GM18498 (cell line): Measurements from ENCODE around the gene SGMS1.
A peak's percentile ranks its signal among the peaks of the same experiment; 100 is the strongest.

Source experiments
- ATAC-seq: cut with Tn5 transposase; IDR thresholded peaks from one replicate; pipeline ENCODE4 v1.9.1; 2021; ENCODE audit warnings: mild to moderate bottlenecking, moderate library complexity; ENCODE audit not compliant: unreplicated experiment

Gene SGMS1

DNA sequence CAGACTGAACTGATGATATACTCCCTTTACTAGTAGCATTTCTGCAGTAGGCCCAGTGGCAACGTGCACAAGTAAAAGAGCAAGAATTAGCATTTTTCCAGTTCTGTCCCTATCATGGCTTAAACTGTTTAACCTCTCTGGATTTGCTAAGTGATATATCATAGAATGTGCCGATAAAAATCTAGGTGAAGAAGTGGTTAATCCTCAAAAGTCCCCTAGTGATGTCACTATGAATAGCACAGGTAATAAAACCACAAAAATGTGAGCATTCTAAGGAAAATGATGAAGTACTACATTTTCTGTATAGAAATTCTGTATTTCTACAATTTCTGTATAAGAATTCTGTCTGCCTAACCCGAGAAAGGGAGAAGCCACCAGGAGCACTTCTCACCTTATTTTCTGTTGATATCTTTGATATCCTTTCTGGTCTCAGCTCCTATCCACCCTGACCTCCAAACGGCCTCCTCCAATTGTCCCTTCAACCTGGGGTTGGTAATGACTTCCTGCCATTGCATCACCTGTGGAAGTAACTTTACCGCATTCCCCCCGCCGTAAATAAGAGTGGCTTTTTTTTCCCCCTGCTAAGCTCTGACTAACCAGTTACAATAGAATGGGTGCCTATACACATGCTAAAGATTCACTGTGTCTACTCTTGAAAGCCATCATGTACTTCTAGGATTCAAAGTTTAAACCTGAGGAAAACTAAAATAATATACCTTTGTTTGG is 216.5 kb downstream of the SGMS1 start:
- no peak for ATAC-seq

- no peak for ATAC-seq
Observed at GRCh38 chr10:50406457-50407070, 217.2 kb downstream of the SGMS1 start.

GRCh38 chr10:50405723-50406122 is 218.0 kb downstream of the SGMS1 start:
- ATAC-seq, result no peak

- ATAC-seq, result no peak
Observed at GRCh38 chr10:50404021-50404773, 219.6 kb downstream of the SGMS1 start.

GRCh38 chr10:50403074-50403473 is 220.7 kb downstream of the SGMS1 start:
- no peak for ATAC-seq

- no peak for ATAC-seq
Observed at GRCh38 chr10:50402466-50402865, 221.3 kb downstream of the SGMS1 start.

DNA sequence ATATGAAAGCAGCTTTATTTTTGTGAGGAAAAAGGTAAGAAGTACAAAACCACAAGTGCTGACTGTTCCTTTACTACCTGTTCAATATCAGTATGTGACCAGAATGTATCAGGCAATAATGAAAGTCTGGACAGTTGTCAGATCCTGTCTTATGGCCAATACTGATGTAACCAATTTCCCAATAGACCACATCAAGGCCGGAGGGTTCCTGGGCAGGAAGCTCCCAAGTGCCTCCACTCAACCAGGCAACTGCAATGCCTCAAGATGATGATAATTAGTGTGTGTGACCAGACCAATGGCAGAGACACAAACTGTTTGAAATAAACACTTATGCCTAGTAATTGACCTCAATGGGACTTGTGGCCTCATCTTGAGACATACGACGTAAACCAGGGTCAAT is 223.1 kb downstream of the SGMS1 start:
- no peak for ATAC-seq

DNA sequence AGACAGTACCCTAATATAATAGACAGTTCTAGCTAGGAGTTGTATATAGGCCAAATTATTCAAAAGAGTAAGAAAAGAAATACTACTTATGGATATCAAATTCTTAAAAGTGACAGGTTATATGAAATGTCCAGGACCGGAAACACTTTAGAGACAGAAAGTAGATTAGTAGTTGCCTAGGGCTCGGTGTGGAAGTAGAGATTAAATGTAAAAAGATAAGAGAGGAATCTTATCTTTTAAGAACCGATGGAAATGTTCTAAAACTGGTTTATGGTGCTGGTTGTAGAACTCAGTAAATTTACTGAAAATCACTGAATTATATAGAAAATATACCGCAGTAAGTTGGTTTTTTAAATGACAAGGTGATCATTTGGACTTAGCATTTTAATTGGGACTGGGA is 224.9 kb downstream of the SGMS1 start:
- no peak for ATAC-seq

GRCh38 chr10:50398381-50398780 is 225.4 kb downstream of the SGMS1 start:
- no peak for ATAC-seq

- ATAC-seq, result peak; percentile 36
Observed at GRCh38 chr10:50397312-50398140, 226.2 kb downstream of the SGMS1 start.

DNA sequence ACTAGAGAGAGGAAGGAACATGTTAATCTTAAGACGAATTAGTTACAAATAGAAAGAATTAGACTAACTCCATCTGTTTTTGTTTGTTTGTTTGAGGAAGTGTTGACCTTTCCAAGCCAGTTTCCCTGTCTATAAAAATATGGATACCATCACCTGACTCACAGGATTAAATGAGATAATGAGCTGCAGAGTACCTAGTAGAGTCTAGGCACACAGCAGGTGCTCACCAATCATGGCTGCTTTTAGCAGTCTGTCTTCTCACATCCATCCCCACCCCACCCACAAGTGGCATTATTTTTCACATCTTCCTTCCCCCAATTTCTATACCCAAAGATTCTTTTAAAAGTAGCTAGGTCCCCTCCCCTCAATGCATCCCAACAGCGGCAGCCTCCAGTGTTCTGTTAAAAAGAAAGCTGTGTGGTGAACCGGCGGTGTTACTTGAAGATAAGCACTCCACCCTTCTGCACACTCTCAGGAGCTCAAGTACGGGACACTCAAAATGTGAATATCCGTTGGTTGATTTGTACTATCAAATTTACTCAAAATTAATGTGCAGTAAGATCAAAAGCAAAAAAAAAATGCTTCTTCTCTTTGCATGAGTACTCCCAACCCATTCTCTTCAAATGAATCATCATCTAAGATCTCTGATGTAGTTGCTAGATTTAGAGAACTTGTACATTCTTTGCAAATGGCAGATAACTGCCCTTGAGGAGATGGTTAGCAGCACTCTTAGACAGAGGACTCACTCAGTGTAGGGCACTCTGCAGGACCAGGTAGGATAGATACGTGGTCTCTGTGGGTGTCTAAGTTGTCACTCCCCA is 227.1 kb downstream of the SGMS1 start:
- ATAC-seq, result peak; percentile 66

GRCh38 chr10:50395851-50396250 is 227.9 kb downstream of the SGMS1 start:
- no peak for ATAC-seq

- ATAC-seq, result no peak
Observed at GRCh38 chr10:50395271-50395670, 228.5 kb downstream of the SGMS1 start.

DNA sequence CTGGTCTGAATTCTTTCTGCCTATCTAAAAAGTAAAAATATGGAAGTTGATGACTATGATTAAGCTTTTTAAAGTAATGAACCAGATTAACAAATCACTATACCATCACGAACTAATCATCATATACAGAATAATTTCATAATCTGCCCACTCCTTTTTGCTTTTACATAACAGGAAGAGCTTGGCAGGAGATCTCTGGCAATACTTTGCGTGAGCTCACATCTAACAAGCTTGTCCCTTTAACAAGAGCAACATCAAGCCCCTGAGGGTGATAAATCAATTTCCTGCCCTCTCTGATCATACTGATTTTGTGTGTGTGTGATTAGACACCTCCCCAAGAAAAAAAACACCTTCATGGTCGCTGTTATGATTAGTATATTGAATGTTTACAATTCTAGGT is 228.9 kb downstream of the SGMS1 start:
- no peak for ATAC-seq

GRCh38 chr10:50393784-50394467 is 229.8 kb downstream of the SGMS1 start:
- no peak for ATAC-seq

DNA sequence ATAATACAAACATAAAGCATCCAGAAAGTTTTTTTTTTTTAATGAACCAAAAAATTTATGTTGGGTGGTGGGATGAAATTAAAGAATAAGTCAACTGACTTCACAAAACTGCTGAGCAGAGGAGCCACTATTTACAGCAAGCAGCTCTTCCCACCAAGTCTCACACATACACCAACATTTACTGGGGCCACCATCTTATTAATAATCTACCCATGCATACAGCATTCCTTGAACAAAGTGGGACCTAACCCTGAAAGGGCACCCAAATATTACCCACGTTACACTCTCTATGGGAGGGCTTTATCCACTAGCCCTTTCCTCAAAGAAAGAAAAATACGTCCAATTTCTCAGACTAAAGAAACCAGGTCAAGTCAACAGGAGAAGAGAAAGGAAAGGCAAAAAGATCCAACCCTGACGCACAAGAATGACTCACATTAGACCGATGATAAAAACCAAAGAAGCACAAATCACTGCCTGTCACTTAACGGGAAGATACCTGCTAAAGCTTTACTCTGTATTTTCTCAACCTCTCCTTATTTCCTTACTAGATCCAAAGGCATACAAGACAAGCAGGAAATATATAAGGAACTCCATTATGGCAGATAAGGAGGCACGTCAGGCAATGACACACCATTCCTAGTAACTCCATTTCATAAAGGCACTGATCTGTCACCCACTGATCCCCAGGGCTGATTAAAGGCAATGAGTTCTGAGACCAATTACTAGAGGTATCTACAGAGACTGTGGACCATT is 230.6 kb downstream of the SGMS1 start:
- ATAC-seq, result no peak

DNA sequence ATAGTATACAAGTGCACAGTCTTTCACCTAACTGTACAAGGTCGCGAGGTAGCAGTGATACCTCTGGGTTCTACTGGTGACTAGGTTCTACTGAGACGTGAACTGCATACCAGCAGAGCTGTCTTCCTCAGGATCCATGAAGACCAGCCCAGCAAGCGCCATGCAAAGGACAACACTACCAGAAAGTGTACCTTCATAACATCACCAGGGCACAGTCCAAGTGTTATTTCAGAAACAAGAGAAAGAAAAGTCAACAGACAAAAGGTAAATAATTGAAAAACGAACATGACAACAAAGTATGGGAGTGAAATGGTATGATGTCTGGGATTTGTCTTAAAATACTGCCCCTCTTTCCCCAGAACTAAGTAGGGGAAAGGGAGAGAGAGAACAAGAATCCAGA is 231.3 kb downstream of the SGMS1 start:
- no peak for ATAC-seq

DNA sequence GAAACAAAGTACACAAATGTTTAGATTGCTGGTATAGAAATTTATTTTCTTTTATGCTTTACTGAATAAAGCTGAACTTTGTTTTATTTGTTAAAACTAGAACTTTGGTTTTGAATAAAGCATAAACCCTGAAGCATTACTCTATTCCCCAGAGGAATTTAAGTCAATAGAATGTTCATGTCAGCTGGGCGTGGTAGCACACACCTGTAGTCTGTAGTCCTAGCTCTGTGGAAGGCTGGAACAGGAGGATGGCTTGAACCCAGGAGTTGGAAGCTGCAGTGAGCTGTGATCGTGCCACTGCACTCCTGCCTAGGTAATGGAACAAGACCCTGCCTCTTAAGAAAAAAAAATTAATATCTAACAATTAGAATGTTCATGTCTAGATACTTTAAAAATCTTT is 233.5 kb downstream of the SGMS1 start:
- ATAC-seq, result no peak

DNA sequence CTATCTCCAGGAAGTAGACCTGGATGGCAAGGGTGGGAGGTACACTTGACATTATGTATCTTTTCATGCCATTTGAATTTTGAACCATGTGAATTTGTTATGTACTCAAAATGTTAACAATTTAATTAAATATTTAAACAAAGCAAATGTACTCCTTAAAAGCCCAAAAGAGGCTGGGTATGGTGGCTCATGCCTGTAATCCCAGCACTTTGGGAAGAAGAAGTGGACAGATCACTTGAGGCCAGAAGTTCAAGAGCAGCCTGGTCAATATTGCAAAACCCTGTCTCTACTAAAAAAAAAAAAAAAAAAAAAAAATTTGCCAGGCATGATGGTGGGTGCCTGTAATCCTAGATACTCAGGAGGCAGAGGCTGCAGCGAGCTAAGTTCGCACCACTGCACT is 235.6 kb downstream of the SGMS1 start:
- ATAC-seq, result no peak
